ENCODE results near the gene SMARCC2.

GRCh38 chr12:56124133-56124532, 65.2 kb downstream of the SMARCC2 start:
- TF ChIP-seq CTCF (conservative IDR thresholded peaks at IDR 0.05 in 1 of 2, IDR thresholded peaks at IDR 0.05 in 1 of 2; ENCODE audit: low read depth in 1 of 2, low read length in 2 of 2) (no peak), EZH2 (IDR thresholded peaks at IDR 0.05; ENCODE audit: low read length, missing control alignments) (no peak)

All from fibroblast of lung (primary cell).